Muscle layer of duodenum (tissue), 2 donors: ENCODE data around the gene BCORL1.

Experiments
- H3K27ac ChIP-seq: one replicate; pipeline ENCODE4 v1.7.0; 2013; ENCODE audit warnings: mild to moderate bottlenecking, low read length
- H3K27me3 ChIP-seq: one replicate; pipeline ENCODE4 v1.7.0; 2013; ENCODE audit warnings: low read depth, mild to moderate bottlenecking, control low read depth, low read length
- H3K36me3 ChIP-seq, 2 donors: one replicate each; pipeline ENCODE4 v1.7.0; 2013; ENCODE audit warnings: low read length in 2 of 2, control low read depth in 1 of 2, mild to moderate bottlenecking in 1 of 2; ENCODE audit not compliant: insufficient read depth in 2 of 2, control insufficient read depth in 1 of 2
- H3K4me1 ChIP-seq, 2 donors: one replicate each; pipeline ENCODE4 v1.7.0; 2013; ENCODE audit warnings: low read length in 2 of 2, mild to moderate bottlenecking in 2 of 2, control low read depth in 1 of 2, moderate library complexity in 1 of 2; ENCODE audit not compliant: insufficient read depth in 2 of 2, control insufficient read depth in 1 of 2
- H3K4me3 ChIP-seq, 2 donors: one replicate each; pipeline ENCODE4 v1.7.0; 2013; ENCODE audit warnings: low read length in 2 of 2, low read depth in 1 of 2, mild to moderate bottlenecking in 1 of 2
- H3K9me3 ChIP-seq, 2 donors: one replicate each; pipeline ENCODE4 v1.7.0; 2013; ENCODE audit warnings: low read length in 2 of 2, control low read depth in 1 of 2, mild to moderate bottlenecking in 1 of 2; ENCODE audit not compliant: control insufficient read depth in 1 of 2
- donor health status: healthy.

Gene BCORL1

GRCh38 chrX:129996120-129996519, 13.7 kb downstream of the BCORL1 start:
- Histone ChIP-seq H3K4me3 (no peak overlapping the region), H3K27ac (no peak overlapping the region), H3K4me1 (peaks cover 0 to 4% of the 10 kb centered on the region in 2 donors), H3K27me3 (no peaks in the 10 kb centered on the region), H3K36me3 (no peaks in the 10 kb centered on the region), H3K9me3 (no peaks in the 10 kb centered on the region)

DNA sequence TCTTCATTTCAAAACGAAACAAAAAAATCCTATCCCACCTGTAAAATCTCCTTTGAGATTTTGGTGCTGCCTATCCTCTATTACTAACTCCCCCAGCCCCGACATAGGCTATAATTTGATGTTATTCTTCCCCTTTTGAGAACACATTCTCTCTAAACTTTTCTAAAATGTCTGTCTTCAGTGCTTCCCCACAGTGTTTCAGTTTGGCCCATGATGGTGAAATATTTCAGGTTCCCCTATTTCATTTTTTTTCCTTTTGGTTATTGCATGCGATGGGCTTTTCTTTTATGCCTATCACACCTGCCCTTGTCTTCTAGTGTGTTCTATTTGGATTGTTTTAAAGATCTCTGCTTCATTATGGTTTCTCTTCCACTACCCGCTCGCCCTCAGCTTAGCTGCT, 14.7 kb downstream of the BCORL1 start:
- Histone ChIP-seq H3K27me3 (no peaks in the 10 kb centered on the region), H3K9me3 (no peaks in the 10 kb centered on the region), H3K4me1 (peaks cover 0 to 4% of the 10 kb centered on the region in 2 donors), H3K36me3 (no peaks in the 10 kb centered on the region), H3K27ac (no peak overlapping the region), H3K4me3 (no peak overlapping the region)

- Histone ChIP-seq H3K27ac (no peak overlapping the region), H3K27me3 (no peaks in the 10 kb centered on the region), H3K36me3 (no peaks in the 10 kb centered on the region), H3K4me3 (no peak overlapping the region), H3K4me1 (peaks cover 0 to 4% of the 10 kb centered on the region in 2 donors), H3K9me3 (no peaks in the 10 kb centered on the region)
Observed at GRCh38 chrX:129998021-129998420, 15.6 kb downstream of the BCORL1 start.

DNA sequence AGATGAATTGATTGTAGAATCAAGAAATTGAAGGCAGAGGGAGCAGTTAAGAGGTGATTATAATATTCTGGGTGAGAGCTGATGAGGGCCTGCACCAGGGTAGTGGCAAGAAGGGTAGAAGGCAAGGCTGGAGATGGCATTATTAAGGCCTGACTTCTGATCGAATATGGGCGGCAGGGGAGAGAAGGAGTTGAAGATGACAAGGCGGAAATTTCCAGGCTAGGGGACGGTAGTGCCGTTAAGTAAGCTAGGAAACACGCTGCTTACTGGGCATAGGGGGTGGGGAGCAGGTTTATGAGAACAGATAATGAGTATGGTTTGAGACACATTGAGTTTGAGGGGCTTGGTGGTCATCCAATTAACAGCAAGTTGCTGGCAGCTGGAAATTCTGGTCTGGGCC, 19.5 kb downstream of the BCORL1 start:
- Histone ChIP-seq H3K27ac (no peak overlapping the region), H3K4me1 (peaks cover 0 to 3% of the 10 kb centered on the region in 2 donors), H3K36me3 (peaks cover 0 to 11% of the 10 kb centered on the region in 2 donors), H3K27me3 (no peaks in the 10 kb centered on the region), H3K4me3 (no peak overlapping the region), H3K9me3 (no peaks in the 10 kb centered on the region)

GRCh38 chrX:130002541-130002940, 20.1 kb downstream of the BCORL1 start:
- Histone ChIP-seq H3K36me3 (peaks cover 0 to 11% of the 10 kb centered on the region in 2 donors), H3K27me3 (no peaks in the 10 kb centered on the region), H3K27ac (no peak overlapping the region), H3K9me3 (no peaks in the 10 kb centered on the region), H3K4me3 (no peak overlapping the region), H3K4me1 (no peaks in the 10 kb centered on the region)

GRCh38 chrX:130005089-130005807, 22.8 kb downstream of the BCORL1 start:
- Histone ChIP-seq H3K4me1 (no peaks in the 10 kb centered on the region), H3K27me3 (no peaks in the 10 kb centered on the region), H3K9me3 (no peaks in the 10 kb centered on the region), H3K36me3 (peaks cover 3 to 15% of the 10 kb centered on the region in 2 donors), H3K4me3 (no peak overlapping the region), H3K27ac (no peak overlapping the region)

GRCh38 chrX:130009658-130010223, 27.3 kb downstream of the BCORL1 start:
- no peaks in the 10 kb centered on the region for H3K4me1 ChIP-seq

DNA sequence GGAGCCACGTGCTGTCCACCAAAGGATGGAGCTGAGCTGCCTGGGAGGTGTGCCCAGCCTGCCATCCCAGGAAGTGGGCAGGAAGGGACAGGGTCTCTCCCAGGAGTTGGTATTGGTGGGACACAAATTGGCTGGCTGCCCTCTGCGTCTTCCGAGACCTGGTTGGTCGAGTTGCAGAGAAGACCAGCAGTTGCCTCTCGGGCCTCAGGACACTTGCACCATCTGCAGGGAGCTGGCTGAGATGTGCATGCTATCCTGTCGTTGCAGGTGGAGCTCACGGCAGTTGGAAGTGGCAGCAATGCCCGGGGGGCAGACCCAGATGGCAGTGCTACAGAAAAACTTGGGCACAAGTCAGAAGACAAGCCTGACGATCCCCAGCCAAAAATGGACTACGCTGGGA, 30.2 kb downstream of the BCORL1 start:
- Histone ChIP-seq H3K36me3 (peaks cover 3 to 31% of the 10 kb centered on the region in 2 donors), H3K9me3 (no peaks in the 10 kb centered on the region), H3K4me1 (no peaks in the 10 kb centered on the region), H3K4me3 (no peak overlapping the region), H3K27ac (no peak overlapping the region), H3K27me3 (no peaks in the 10 kb centered on the region)

More at GRCh38 chrX:130009658-130010223, 27.3 kb downstream of the BCORL1 start:
- Histone ChIP-seq H3K27me3 (no peaks in the 10 kb centered on the region), H3K9me3 (no peaks in the 10 kb centered on the region), H3K27ac (no peak overlapping the region), H3K36me3 (peaks cover 3 to 28% of the 10 kb centered on the region in 2 donors), H3K4me3 (no peak overlapping the region)

DNA sequence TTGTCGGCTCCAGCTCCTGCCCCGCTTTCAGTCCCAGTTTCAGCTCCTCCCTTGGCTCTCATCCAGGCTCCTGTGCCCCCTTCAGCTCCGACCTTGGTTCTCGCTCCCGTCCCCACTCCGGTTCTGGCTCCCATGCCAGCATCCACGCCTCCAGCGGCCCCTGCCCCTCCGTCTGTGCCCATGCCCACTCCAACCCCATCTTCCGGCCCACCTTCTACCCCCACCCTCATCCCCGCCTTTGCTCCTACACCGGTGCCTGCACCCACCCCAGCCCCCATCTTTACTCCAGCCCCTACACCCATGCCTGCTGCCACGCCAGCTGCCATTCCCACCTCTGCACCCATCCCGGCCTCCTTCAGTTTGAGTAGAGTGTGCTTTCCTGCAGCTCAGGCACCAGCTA, 31.2 kb downstream of the BCORL1 start:
- Histone ChIP-seq H3K4me1 (peaks cover 0 to under 1% of the 10 kb centered on the region in 2 donors), H3K4me3 (no peak overlapping the region), H3K27me3 (no peaks in the 10 kb centered on the region), H3K27ac (no peak overlapping the region), H3K9me3 (no peaks in the 10 kb centered on the region), H3K36me3 (peaks cover 3 to 30% of the 10 kb centered on the region in 2 donors)

GRCh38 chrX:130014356-130014755, 31.9 kb downstream of the BCORL1 start:
- Histone ChIP-seq H3K36me3 (peaks cover 0 to 27% of the 10 kb centered on the region in 2 donors), H3K4me3 (no peak overlapping the region), H3K27ac (no peak overlapping the region), H3K4me1 (peaks cover 0 to 5% of the 10 kb centered on the region in 2 donors), H3K9me3 (no peaks in the 10 kb centered on the region), H3K27me3 (no peaks in the 10 kb centered on the region)

DNA sequence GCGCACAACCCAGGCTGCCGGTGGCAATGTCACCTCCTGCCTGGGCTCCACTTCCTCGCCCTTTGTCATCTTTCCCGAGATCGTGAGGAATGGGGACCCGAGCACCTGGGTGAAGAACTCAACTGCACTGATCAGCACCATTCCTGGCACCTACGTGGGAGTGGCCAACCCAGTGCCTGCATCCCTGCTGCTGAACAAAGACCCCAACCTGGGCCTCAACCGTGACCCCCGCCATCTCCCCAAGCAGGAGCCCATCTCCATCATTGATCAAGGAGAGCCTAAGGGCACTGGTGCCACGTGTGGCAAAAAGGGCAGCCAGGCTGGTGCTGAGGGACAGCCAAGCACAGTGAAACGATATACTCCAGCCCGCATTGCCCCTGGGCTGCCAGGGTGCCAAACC, 32.3 kb downstream of the BCORL1 start:
- no peaks in the 10 kb centered on the region for H3K9me3 ChIP-seq
- H3K4me3 ChIP-seq = no peak overlapping the region
- H3K27me3 ChIP-seq = no peaks in the 10 kb centered on the region
- peaks cover 0 to 27% of the 10 kb centered on the region in 2 donors for H3K36me3 ChIP-seq
- H3K27ac ChIP-seq = no peak overlapping the region
- peaks cover 0 to 8% of the 10 kb centered on the region in 2 donors for H3K4me1 ChIP-seq
